Activated CD4-positive, alpha-beta T cell treated with anti-CD3 and anti-CD28 coated beads, Interleukin-2, amount 10 ng/mL, durations not matched to agents 7 days and 5 days (primary cell): Measurements from ENCODE around the gene SRMS. TPM values are rescaled to one million over a fixed set of nuclear protein-coding genes. Genes with fewer than 3 reads are reported as not detected.
"Not testable (repeated sequence)": the region's sequence is repeated elsewhere in the genome, so short reads cannot be mapped to it uniquely, and the experiment has no call there.

Source experiments
- CTCF ChIA-PET: fragments of 350-600 bp; sonication (Branson Sonifier 250); formaldehyde crosslinking; loops from one replicate; lab custom pipeline; 2021; ENCODE audit warnings: antibody characterized with exemption; lab: Charles Lee
- POLR2A ChIA-PET: fragments of 350-600 bp; sonication (Branson Sonifier 250); formaldehyde crosslinking; loops from one replicate; lab custom pipeline; 2021; ENCODE audit warnings: antibody characterized with exemption; lab: Charles Lee
- DNase-seq: peaks from one replicate; pipeline ENCODE4 v3.0.0-alpha.2; 2020
- H3K27ac Mint-ChIP-seq: one replicate; pipeline ENCODE4 v1.8.0; 2021; ENCODE audit warnings: mild to moderate bottlenecking, moderate library complexity, mixed read lengths
- H3K27me3 Mint-ChIP-seq: one replicate; pipeline ENCODE4 v1.8.0; 2021; ENCODE audit warnings: mixed read lengths
- H3K36me3 Mint-ChIP-seq: one replicate; pipeline ENCODE4 v1.8.0; 2021; ENCODE audit warnings: low read depth, mixed read lengths
- H3K4me1 Mint-ChIP-seq: one replicate; pipeline ENCODE4 v1.8.0; 2021; ENCODE audit warnings: mixed read lengths
- H3K4me3 Mint-ChIP-seq: one replicate; pipeline ENCODE4 v1.8.0; 2021; ENCODE audit warnings: mild to moderate bottlenecking, moderate library complexity, mixed read lengths
- H3K9me3 Mint-ChIP-seq: one replicate; pipeline ENCODE4 v1.8.0; 2021; ENCODE audit warnings: mixed read lengths
- total RNA-seq, 2 experiments: library from RNA; stranded (reverse); gene quantifications; one replicate each; pipeline ENCODE4 v1.2.3, GENCODE V29; 2021

The SRMS gene
- total RNA-seq, 2 experiments from 2014 or later, result not detected

GRCh38 chr20:63574829-63575743 lies 27.5 kb upstream of the SRMS start:
- no peaks in the 10 kb centered on the region for H3K36me3 Mint-ChIP-seq
- no peak for DNase-seq
- H3K4me1 Mint-ChIP-seq, result peaks cover 2% of the 10 kb centered on the region
- ChIA-PET POLR2A (no interaction called here), CTCF (interaction anchor here (1.0 to 2.3 kb wide), 5 partner anchors 13 to 406 kb away, joined by 3 to 8 read pairs (median 4); partner anchors contain the start of genes PRPF6 and PTK6)
- H3K27me3 Mint-ChIP-seq, result peaks cover 21% of the 10 kb centered on the region
- peak overlapping the region; percentile 41 for H3K27ac Mint-ChIP-seq
- peak overlapping the region; percentile 79 for H3K4me3 Mint-ChIP-seq
- no peaks in the 10 kb centered on the region for H3K9me3 Mint-ChIP-seq

DNA sequence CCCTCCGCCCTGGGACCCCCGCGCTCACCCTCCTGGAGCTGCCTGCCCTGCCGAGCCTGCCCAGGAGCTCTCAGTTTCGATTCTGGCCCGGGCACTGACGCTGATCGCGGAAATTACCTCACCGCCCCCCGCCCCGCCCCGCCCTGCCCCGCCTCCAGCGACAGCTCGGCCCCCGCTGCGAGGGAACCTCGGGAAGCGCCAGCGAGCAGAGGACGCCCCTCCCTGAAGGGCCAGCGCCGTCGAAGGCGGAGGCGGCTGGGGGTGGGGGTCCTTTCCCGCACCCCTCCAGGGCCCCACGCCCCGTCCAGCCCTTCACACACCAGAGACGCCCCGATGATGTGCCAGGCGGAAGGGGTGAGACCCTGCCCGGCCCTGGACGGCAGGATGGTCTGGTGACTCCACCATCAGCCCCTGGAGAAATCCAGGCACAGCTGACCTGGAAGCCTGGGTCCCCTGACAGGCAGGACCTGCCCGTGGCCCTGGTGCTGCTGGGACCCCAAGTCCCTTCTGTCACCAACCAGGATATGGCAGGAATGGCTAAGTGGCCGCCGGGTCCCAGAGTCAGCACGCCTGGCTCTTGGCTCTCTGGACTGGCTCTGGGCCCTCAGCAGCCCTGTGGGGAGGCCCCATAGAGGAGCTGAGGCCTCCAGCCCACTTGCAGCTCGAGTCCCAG lies 26.7 kb upstream of the SRMS start, which contains the start of gene HELZ2:
Gene HELZ2, minus strand, starts transcription at position 84 of the 673 bp plus-strand sequence. CDS start 1,854 bp downstream, outside the sequence.
- Mint-ChIP-seq H3K9me3 (no peaks in the 10 kb centered on the region), H3K36me3 (peaks cover under 1% of the 10 kb centered on the region), H3K4me3 (peak within 1 kb of the TSS; percentile 79), H3K27ac (peak within 1 kb of the TSS; percentile 90), H3K4me1 (peaks cover 5% of the 10 kb centered on the region), H3K27me3 (peaks cover 17% of the 10 kb centered on the region)
- ChIA-PET CTCF (interaction anchor here (0.8 to 2.3 kb wide), 7 partner anchors 9 to 406 kb away, joined by 3 to 8 read pairs (median 4); partner anchors contain the start of genes PRPF6 and PTK6), POLR2A (interaction anchor here (1.0 kb wide), 1 partner anchor 65 kb away, joined by 4 read pairs; no protein-coding TSS in a partner anchor)
- peak; percentile 77 for DNase-seq

- ChIA-PET CTCF (interaction anchor here (0.6 to 2.3 kb wide), 7 partner anchors 9 to 444 kb away, joined by 3 to 8 read pairs (median 4); partner anchors contain the start of genes PRPF6 and PTK6), POLR2A (interaction anchor here (1.0 kb wide), 1 partner anchor 65 kb away, joined by 4 read pairs; no protein-coding TSS in a partner anchor)
- peaks cover 7% of the 10 kb centered on the region for H3K36me3 Mint-ChIP-seq
These were observed 26.1 kb upstream of the SRMS start for GRCh38 chr20:63573647-63574131.

DNA sequence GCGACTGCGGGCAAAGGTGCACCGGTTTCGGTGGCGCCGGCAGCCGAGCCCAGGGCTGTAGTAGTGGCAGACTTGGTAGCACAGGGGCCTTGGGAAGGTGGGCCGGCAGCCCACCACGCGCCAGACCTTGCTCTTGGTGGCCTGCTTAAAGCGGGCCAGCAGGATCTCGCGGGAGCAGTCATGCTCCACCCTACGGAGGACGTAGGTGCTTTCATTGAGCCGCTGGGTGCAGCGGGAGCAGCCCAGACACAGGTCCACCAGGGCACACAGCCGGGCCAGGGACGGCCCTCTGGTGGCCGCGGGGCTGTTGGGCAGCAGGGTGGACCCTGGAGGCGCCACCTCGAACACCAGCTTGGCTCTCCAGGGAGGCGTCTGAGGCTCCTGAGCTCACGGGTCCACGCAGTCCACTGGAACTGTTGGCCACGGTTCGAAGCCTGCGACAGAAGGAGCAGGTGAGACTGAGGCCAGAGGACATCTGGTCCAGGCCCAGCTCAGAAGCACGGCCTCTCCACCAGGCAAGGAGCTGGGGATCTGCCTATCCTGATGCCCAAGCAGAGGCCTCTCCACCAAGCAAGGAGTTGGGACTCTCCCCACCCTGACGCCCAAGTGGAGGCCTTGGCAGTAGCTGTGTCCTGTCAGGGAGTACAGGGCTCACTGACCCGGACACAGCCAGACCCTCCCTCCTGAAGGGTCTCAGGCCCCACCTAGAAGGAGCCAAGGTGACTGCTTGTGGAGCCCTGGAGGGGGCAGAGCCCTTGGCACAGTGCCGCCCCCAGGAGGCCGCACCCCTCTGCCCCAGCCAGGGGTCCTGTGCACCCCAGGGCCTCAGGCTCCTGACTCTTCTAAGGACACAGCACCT lies 25.5 kb upstream of the SRMS start:
- CTCF ChIA-PET, result interaction anchor here (0.6 to 2.3 kb wide), 4 partner anchors 8 to 445 kb away, joined by 3 to 8 read pairs (median 3); partner anchors contain the start of gene PTK6
- H3K27me3 Mint-ChIP-seq, result peaks cover 15% of the 10 kb centered on the region
- H3K27ac Mint-ChIP-seq, result peak overlapping the region; percentile 85
- peaks cover 10% of the 10 kb centered on the region for H3K36me3 Mint-ChIP-seq
- H3K4me1 Mint-ChIP-seq, result peaks cover 15% of the 10 kb centered on the region
- H3K9me3 Mint-ChIP-seq, result no peaks in the 10 kb centered on the region
- peak overlapping the region; percentile 79 for H3K4me3 Mint-ChIP-seq
- no peak for DNase-seq
- POLR2A ChIA-PET, result interaction anchor here (1.0 kb wide), 1 partner anchor 66 kb away, joined by 4 read pairs; no protein-coding TSS in a partner anchor

More at GRCh38 chr20:63573647-63574131, 26.1 kb upstream of the SRMS start:
- peak overlapping the region; percentile 90 for H3K27ac Mint-ChIP-seq
- DNase-seq, result no peak
- H3K4me1 Mint-ChIP-seq, result peaks cover 10% of the 10 kb centered on the region
- peaks cover 17% of the 10 kb centered on the region for H3K27me3 Mint-ChIP-seq
- H3K4me3 Mint-ChIP-seq, result peak overlapping the region; percentile 79
- H3K9me3 Mint-ChIP-seq, result no peaks in the 10 kb centered on the region

DNA sequence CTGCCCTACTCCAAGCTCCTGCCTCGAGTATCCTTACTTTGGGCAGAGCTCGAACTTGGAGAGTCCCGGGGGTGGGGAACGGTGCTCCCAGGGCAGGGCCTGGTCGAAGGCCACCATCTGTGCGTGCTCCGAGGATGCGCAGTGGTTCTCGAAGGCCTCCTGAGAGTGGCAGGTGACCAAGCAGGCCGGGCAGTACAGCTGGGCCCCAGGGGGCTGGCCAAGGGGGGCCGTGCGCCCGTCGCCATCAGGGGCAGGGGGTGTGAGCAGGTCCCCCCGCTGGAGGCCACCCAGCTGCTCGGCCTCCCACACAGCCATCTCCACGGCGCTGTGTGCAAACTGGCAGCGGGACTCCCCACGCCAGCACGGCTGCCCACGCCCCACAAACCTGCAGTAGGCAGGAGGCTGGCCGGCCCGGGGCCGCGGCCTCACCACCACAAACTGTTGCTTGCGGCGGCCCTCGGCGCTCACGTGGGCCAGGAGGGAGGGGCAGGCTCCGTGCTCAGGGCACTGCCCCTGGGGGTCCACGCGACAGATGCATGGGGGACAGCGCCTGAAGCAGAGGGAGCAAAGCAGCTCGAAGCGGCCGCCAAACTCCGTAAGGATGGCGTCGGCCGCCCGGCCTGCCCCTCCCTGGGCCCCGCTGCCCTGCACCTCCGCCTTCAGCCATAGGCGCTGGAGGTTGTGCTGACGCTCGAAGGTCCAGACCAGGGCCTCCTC lies 24.7 kb upstream of the SRMS start:
- no peak overlapping the region for H3K4me3 Mint-ChIP-seq
- POLR2A ChIA-PET, result no interaction called here
- peaks cover 12% of the 10 kb centered on the region for H3K27me3 Mint-ChIP-seq
- H3K9me3 Mint-ChIP-seq, result no peaks in the 10 kb centered on the region
- DNase-seq, result no peak
- peaks cover 17% of the 10 kb centered on the region for H3K36me3 Mint-ChIP-seq
- no peak overlapping the region for H3K27ac Mint-ChIP-seq
- CTCF ChIA-PET, result interaction anchor here (0.6 to 2.3 kb wide), 3 partner anchors 9 to 35 kb away, joined by 3 to 8 read pairs (median 3); partner anchors contain the start of gene PTK6
- H3K4me1 Mint-ChIP-seq, result peaks cover 23% of the 10 kb centered on the region

GRCh38 chr20:63571087-63571478 lies 23.5 kb upstream of the SRMS start:
- H3K9me3 Mint-ChIP-seq, H3K27me3 Mint-ChIP-seq, H3K27ac Mint-ChIP-seq, H3K4me3 Mint-ChIP-seq, POLR2A ChIA-PET, DNase-seq: not testable (repeated sequence)
- CTCF ChIA-PET, result interaction anchor here (1.0 kb wide), 1 partner anchor 34 kb away, joined by 3 read pairs; the partner anchor contains the start of gene PTK6
- Mint-ChIP-seq H3K4me1 (peaks cover 24% of the 10 kb centered on the region), H3K36me3 (peaks cover 22% of the 10 kb centered on the region)

- ChIA-PET POLR2A (no interaction called here), CTCF (no interaction called here)
- H3K4me3 Mint-ChIP-seq, result no peak overlapping the region
These were observed 22.9 kb upstream of the SRMS start for GRCh38 chr20:63570281-63571086.

DNA sequence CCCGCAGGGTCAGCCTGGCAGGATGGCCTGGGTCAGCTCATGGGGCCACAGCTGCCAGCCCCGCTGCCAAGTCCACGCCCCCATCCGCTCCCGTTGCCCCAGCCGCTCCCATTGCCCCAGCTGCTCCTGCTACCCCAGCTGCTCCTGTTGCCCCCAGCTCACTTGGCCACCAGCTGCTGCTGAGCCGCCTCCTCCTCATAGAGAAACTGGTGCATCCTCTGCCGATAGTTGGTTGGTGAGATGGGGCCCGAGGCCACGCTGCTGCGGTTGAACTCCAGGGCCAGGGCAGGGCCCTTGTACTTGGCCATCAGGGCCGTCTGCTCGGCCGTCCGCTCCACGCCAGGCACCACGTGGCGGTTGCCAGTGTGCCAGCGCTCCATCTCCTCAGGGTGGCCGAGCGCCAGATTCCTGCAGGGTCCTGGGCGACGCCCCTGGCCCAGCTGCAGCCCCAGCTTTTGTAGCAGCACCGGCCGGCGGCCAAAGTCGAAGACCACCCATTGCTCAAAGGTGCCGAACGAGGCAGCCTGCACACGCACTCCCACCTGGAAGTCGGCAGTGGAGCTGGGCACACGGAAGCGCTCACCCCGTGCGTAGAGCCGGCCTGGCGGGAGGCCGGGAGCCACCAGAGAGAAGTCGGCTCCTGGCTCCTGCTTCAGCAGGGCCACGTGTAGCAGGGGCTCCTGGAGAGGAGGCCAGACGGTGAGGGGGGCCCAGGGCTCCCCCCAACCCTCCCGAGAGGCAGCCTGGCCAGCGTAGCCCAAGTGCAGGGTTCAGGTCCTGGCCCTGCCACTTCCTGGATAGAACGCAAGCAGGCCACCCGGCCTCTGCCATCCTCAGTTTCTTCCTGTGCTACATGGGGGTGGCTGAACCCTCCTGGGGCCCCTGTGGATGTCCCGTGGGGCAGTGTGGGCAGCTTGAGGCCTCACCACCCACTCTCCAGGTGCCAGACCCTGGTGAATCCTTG lies 21.7 kb upstream of the SRMS start:
- H3K36me3 Mint-ChIP-seq, result peaks cover 27% of the 10 kb centered on the region
- no peaks in the 10 kb centered on the region for H3K27me3 Mint-ChIP-seq
- POLR2A ChIA-PET, result no interaction called here
- CTCF ChIA-PET, result interaction anchor here (1.4 to 2.3 kb wide), 5 partner anchors 14 to 470 kb away, joined by 3 to 8 read pairs (median 4); partner anchors contain the start of genes PTK6 and SRMS
- H3K27ac Mint-ChIP-seq, result no peak overlapping the region
- H3K4me3 Mint-ChIP-seq, result no peak overlapping the region
- H3K4me1 Mint-ChIP-seq, result peaks cover 24% of the 10 kb centered on the region
- peak; percentile 20 for DNase-seq
- no peaks in the 10 kb centered on the region for H3K9me3 Mint-ChIP-seq

More at GRCh38 chr20:63570281-63571086, 22.9 kb upstream of the SRMS start:
- no peak for DNase-seq
- H3K27ac Mint-ChIP-seq, result no peak overlapping the region
- H3K9me3 Mint-ChIP-seq, result no peaks in the 10 kb centered on the region
- peaks cover 26% of the 10 kb centered on the region for H3K36me3 Mint-ChIP-seq
- peaks cover 4% of the 10 kb centered on the region for H3K27me3 Mint-ChIP-seq
- peaks cover 24% of the 10 kb centered on the region for H3K4me1 Mint-ChIP-seq

DNA sequence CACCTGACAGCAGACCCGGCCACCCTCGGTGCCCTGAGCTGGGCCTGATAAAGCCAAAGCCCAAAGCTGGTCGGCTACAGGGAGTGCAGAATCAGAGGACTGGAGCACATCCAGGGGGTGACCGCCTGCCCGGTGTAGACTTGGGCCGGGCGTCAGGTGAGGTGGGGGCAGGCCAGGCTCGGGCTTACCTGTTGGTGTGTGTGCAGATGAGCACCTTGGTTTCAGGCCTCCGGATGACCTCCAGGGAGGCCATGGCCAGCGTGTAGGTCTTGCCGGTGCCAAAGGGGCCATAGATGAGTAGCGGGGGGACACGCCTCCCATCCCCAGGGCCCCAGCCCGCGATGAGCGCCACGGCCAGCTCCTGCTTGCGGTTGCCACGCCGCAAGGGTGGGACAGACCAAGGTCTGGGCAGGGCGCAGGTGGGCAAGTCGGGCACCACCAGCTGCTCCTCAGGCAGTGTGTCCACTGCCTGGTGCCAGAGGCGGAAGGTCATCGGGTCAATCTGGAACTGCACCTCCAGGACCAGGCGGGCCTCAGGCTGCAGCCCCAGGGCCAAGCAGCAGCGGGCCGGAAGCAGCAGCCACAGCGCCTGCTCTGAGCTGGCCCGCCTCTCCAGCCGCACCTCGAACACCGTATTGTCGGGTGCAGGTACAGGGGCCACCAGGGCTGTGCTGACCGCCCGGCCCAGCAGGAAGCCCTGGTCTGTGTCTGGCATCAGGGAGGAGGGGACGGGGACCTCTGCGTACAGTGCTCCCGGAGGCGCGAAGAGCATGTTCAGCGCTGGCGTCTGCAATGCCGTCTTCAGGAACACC lies 20.8 kb upstream of the SRMS start:
- no peak for DNase-seq
- H3K36me3 Mint-ChIP-seq, result peaks cover 27% of the 10 kb centered on the region
- H3K4me3 Mint-ChIP-seq, result peak overlapping the region; percentile 66
- ChIA-PET CTCF (interaction anchor here (0.9 to 2.3 kb wide), 6 partner anchors 13 to 471 kb away, joined by 3 to 8 read pairs (median 4); partner anchors contain the start of genes PTK6, RTEL1 and SRMS), POLR2A (no interaction called here)
- H3K4me1 Mint-ChIP-seq, result peaks cover 24% of the 10 kb centered on the region
- no peaks in the 10 kb centered on the region for H3K27me3 Mint-ChIP-seq
- no peaks in the 10 kb centered on the region for H3K9me3 Mint-ChIP-seq
- peak overlapping the region; percentile 80 for H3K27ac Mint-ChIP-seq
